Esophagus muscularis mucosa (tissue), 4 donors: ENCODE measurements around the gene STIMATE.

ENCODE experiments used
- CTCF ChIP-seq, 3 experiments: fragments of 200-600 bp in 2 of 3; fragments of 450-650 bp in 1 of 3; sonication (generic) in 2 of 3; IDR thresholded peaks; one replicate each; pipeline ENCODE4 v1.5.1; 2017 to 2019; ENCODE audit warnings: antibody characterized with exemption in 3 of 3, mild to moderate bottlenecking in 2 of 3, moderate library complexity in 1 of 3
- EP300 ChIP-seq: sonication (generic); formaldehyde crosslinking; IDR thresholded peaks from one replicate; pipeline ENCODE4 v1.6.1; 2017; ENCODE audit warnings: antibody characterized with exemption
- POLR2A ChIP-seq: fragments of 450-650 bp; IDR thresholded peaks from one replicate; pipeline ENCODE4 v1.6.1; 2017; ENCODE audit warnings: antibody characterized with exemption, moderate library complexity, mild to moderate bottlenecking, low read depth
- POLR2AphosphoS5 ChIP-seq, 2 donors: sonication (generic); formaldehyde crosslinking; IDR thresholded peaks; one replicate each; pipeline ENCODE4 v1.6.1; 2017; ENCODE audit warnings: antibody characterized with exemption in 2 of 2

DNA sequence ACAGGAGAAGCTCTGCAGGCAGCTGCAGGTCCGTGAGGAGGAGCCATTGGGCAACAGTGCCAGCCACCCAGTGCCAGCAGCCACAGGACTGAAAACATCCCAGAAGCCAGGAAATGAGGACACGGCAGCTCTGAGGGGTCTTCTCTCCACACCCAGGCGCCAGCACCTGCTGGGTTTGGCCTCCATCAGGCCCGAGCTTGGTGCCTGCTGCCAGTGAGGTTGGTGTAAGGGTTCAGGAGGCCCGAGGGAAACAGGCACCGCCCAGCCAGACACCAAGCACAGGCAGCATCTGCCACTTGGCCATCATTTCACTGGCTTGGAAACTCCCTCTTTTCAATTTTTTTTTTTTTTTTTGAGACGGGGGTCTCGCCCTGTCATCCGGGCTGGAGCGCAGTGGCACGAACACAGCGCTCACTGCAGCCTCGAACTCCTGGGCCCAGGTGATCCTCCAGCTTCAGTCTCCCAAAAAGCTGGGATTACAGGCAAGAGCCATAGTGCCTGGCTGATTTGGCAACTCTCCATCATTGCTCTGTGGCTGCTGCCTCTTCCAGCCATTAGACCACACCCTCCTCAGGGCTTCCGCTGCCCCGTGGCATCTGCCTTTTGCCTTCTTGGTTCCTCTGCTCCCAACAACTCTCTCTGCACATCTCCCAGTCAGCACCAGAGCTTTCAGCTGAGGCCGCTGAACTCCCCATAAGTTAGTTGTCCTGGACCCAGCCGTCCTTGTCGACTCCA, 104.2 kb downstream of the STIMATE start:
- TF ChIP-seq EP300 (no peak), CTCF (IDR thresholded peaks at IDR 0.05) (no peak), POLR2AphosphoS5 (IDR thresholded peaks at IDR 0.05) (no peak), POLR2A (no peak)
